Measurements from ENCODE around the gene FRY. TPM values are rescaled to one million over a fixed set of nuclear protein-coding genes. Genes with fewer than 3 reads are reported as not detected.
"Not testable (repeated sequence)": the region's sequence is repeated elsewhere in the genome, so short reads cannot be mapped to it uniquely, and the experiment has no call there.

Gene FRY
- total RNA-seq, 1 experiment from 2014 or later: 2.5 TPM

- Histone ChIP-seq H3K27me3 (replicated peaks) (no peaks in the 10 kb centered on the region), H3K4me3 (no peak overlapping the region), H3K9me3 (replicated peaks) (no peaks in the 10 kb centered on the region), H3K4me1 (replicated peaks) (peaks cover 8% of the 10 kb centered on the region; the same call in 1 of the 2 replicates), H3K36me3 (no peaks in the 10 kb centered on the region), H3K27ac (no peak overlapping the region)
- DNase-seq (ENCODE audit: low read depth in 1 of 2, low spot score in 2 of 2): no peak
Observed at GRCh38 chr13:32039528-32039927, 8.0 kb downstream of the FRY start.

GRCh38 chr13:32040052-32040642 is 8.6 kb downstream of the FRY start:
- no peak overlapping the region for H3K27ac ChIP-seq
- no peak for DNase-seq (ENCODE audit: low read depth in 1 of 2, low spot score in 2 of 2)
- no peaks in the 10 kb centered on the region for H3K27me3 ChIP-seq (replicated peaks)

DNA sequence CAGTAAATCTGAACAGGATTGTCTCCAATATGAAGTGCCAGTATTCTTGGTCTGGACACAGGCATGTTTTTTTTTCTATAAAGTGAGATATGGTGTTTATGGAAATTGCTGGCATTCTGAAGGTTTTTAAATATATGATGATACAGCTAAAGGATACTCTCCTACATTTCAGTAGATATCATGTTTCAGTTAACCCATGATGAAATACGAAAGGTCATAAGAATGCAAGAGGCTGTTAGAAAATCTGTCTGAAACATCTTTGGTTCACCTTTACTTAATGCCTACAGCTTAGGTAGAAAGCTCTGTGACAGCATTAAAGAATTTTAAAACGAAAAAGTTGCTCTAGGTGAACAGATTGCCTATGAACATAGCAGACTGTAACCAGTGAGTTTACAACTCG is 9.1 kb downstream of the FRY start:
- Histone ChIP-seq H3K27ac (no peak overlapping the region), H3K36me3 (no peaks in the 10 kb centered on the region), H3K4me1 (replicated peaks) (peaks cover 8% of the 10 kb centered on the region; the same call in 1 of the 2 replicates), H3K27me3 (replicated peaks) (no peaks in the 10 kb centered on the region), H3K9me3 (replicated peaks) (no peaks in the 10 kb centered on the region), H3K4me3 (no peak overlapping the region)
- no peak for DNase-seq (ENCODE audit: low read depth in 1 of 2, low spot score in 2 of 2)

More at GRCh38 chr13:32040052-32040642, 8.6 kb downstream of the FRY start:
- H3K4me3 ChIP-seq: no peak overlapping the region
- no peaks in the 10 kb centered on the region for H3K9me3 ChIP-seq (replicated peaks)
- H3K36me3 ChIP-seq: no peaks in the 10 kb centered on the region
- peaks cover 8% of the 10 kb centered on the region; the same call in 1 of the 2 replicates for H3K4me1 ChIP-seq (replicated peaks)

- Histone ChIP-seq H3K9me3 (replicated peaks) (no peaks in the 10 kb centered on the region), H3K4me3 (no peak overlapping the region)
Observed at GRCh38 chr13:32041429-32041828, 9.9 kb downstream of the FRY start.

GRCh38 chr13:32042551-32042950 is 11.0 kb downstream of the FRY start:
- Histone ChIP-seq H3K4me3 (no peak overlapping the region), H3K4me1 (replicated peaks) (no peaks in the 10 kb centered on the region), H3K27me3 (replicated peaks) (no peaks in the 10 kb centered on the region), H3K27ac (no peak overlapping the region), H3K9me3 (replicated peaks) (no peaks in the 10 kb centered on the region), H3K36me3 (no peaks in the 10 kb centered on the region)
- no peak for DNase-seq (ENCODE audit: low read depth in 1 of 2, low spot score in 2 of 2)

More at GRCh38 chr13:32041429-32041828, 9.9 kb downstream of the FRY start:
- no peak overlapping the region for H3K27ac ChIP-seq
- no peaks in the 10 kb centered on the region for H3K27me3 ChIP-seq (replicated peaks)
- no peak for DNase-seq (ENCODE audit: low read depth in 1 of 2, low spot score in 2 of 2)
- no peaks in the 10 kb centered on the region for H3K36me3 ChIP-seq
- H3K4me1 ChIP-seq (replicated peaks): peaks cover 8% of the 10 kb centered on the region; the same call in 1 of the 2 replicates

DNA sequence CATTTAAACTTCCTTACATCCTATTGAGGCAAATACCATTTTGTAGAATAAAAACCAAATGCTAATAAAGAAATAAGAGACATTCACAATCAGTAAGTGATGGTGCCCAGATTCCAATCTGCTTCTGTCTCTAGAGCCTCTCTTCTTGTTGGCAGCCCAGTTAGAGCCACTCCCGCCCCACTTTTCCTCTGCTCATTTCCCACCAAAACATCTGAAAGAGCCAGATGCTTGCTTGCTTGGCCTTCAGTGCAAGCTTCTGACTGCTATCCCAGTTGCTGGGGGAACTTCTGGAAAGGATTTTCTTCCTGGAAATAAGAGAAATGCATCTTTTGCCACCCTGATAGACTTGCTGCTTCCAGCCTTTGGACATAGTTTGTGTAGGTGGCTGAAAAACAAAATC is 12.9 kb downstream of the FRY start:
- no peak overlapping the region for H3K27ac ChIP-seq
- H3K9me3 ChIP-seq (replicated peaks): no peaks in the 10 kb centered on the region
- no peaks in the 10 kb centered on the region for H3K36me3 ChIP-seq
- H3K4me1 ChIP-seq (replicated peaks): peaks cover 14% of the 10 kb centered on the region
- DNase-seq (ENCODE audit: low read depth in 1 of 2, low spot score in 2 of 2): no peak
- no peaks in the 10 kb centered on the region for H3K27me3 ChIP-seq (replicated peaks)
- no peak overlapping the region for H3K4me3 ChIP-seq

GRCh38 chr13:32045537-32045936 is 14.0 kb downstream of the FRY start:
- H3K4me3 ChIP-seq: no peak overlapping the region
- no peaks in the 10 kb centered on the region for H3K27me3 ChIP-seq (replicated peaks)
- H3K27ac ChIP-seq: no peak overlapping the region
- H3K4me1 ChIP-seq (replicated peaks): peaks cover 14% of the 10 kb centered on the region
- no peaks in the 10 kb centered on the region for H3K9me3 ChIP-seq (replicated peaks)
- no peaks in the 10 kb centered on the region for H3K36me3 ChIP-seq
- no peak for DNase-seq (ENCODE audit: low read depth in 1 of 2, low spot score in 2 of 2)

DNA sequence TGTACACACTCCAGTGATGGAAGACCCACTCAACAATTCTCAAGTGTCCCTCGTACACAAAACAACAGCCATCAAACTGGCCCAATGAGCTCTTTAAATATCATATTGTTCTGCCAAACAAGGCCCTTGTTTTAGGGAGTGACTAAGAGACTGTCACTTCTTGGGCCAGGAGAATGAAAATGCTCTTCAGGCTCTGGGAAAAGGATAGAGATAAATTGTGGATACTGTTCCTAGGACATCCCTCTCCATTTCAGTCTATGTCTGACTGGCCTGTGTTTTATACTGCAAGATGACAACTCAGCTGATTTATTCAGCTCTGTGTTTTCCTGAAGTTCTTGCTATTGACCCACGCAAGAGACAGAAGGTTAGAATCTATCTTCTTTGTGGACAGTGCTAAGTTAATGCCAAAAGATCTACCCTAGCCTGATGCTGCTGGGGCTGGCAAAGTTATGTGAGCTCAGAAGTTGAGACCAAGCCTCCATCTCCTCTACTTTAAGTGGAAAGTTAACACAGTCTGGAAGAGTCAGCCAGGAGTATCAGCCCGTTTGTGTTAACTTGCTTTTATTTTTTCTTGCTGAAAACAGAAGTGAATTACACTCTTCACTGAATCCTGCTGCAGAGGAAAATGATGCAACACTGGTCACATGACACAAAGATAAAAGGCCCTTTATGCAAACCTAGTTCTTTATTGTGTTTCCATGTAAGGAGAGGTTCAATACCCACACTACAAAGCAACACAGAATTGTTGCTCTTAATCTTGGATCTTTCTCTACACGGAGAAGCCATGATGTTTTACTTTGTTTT is 14.6 kb downstream of the FRY start:
- H3K4me3 ChIP-seq: no peak overlapping the region

GRCh38 chr13:32047088-32047487 is 15.5 kb downstream of the FRY start:
- no peak for DNase-seq (ENCODE audit: low read depth in 1 of 2, low spot score in 2 of 2)
- no peaks in the 10 kb centered on the region for H3K27me3 ChIP-seq (replicated peaks)
- H3K27ac ChIP-seq: no peak overlapping the region
- H3K4me3 ChIP-seq: no peak overlapping the region
- H3K9me3 ChIP-seq (replicated peaks): no peaks in the 10 kb centered on the region
- H3K4me1 ChIP-seq (replicated peaks): peaks cover 14% of the 10 kb centered on the region
- no peaks in the 10 kb centered on the region for H3K36me3 ChIP-seq

More for the DNA sequence above, 14.6 kb downstream of the FRY start:
- no peak for DNase-seq (ENCODE audit: low read depth in 1 of 2, low spot score in 2 of 2)
- Histone ChIP-seq H3K27me3 (replicated peaks) (no peaks in the 10 kb centered on the region), H3K4me1 (replicated peaks) (peaks cover 14% of the 10 kb centered on the region), H3K27ac (no peak overlapping the region), H3K9me3 (replicated peaks) (no peaks in the 10 kb centered on the region), H3K36me3 (no peaks in the 10 kb centered on the region)

- H3K27ac ChIP-seq: no peak overlapping the region
- DNase-seq (ENCODE audit: low read depth in 1 of 2, low spot score in 2 of 2): no peak
Observed at GRCh38 chr13:32047793-32048192, 16.2 kb downstream of the FRY start.

DNA sequence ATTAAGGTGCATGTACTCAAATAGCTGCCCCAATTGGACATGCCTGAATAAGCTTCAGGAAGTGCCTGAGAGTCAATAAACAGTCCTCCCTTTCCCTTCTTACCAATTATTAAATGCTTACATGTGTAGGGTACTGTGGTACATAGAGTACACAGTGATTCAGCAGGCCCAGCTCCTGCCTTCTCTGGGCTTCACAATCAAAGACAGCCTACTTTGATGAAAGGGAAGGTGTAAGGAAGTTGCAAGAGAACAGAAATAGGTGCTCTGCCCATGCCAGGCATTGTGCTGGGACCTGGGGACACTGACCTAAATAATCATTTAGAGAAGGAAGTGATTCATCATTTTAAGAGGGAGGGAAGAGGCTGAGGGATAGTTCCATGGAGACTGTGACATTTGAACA is 17.2 kb downstream of the FRY start:
- Histone ChIP-seq H3K27ac (no peak overlapping the region), H3K36me3 (no peaks in the 10 kb centered on the region), H3K27me3 (replicated peaks) (no peaks in the 10 kb centered on the region), H3K4me1 (replicated peaks) (peaks cover 14% of the 10 kb centered on the region), H3K9me3 (replicated peaks) (no peaks in the 10 kb centered on the region), H3K4me3 (no peak overlapping the region)
- DNase-seq (ENCODE audit: low read depth in 1 of 2, low spot score in 2 of 2): no peak

More at GRCh38 chr13:32047793-32048192, 16.2 kb downstream of the FRY start:
- no peaks in the 10 kb centered on the region for H3K36me3 ChIP-seq
- H3K9me3 ChIP-seq (replicated peaks): no peaks in the 10 kb centered on the region
- H3K27me3 ChIP-seq (replicated peaks): no peaks in the 10 kb centered on the region
- no peak overlapping the region for H3K4me3 ChIP-seq
- H3K4me1 ChIP-seq (replicated peaks): peaks cover 14% of the 10 kb centered on the region

- Histone ChIP-seq H3K4me1 (replicated peaks) (peaks cover 14% of the 10 kb centered on the region), H3K4me3 (no peak overlapping the region), H3K27me3 (replicated peaks) (no peaks in the 10 kb centered on the region), H3K27ac (no peak overlapping the region), H3K36me3 (no peaks in the 10 kb centered on the region), H3K9me3 (replicated peaks) (no peaks in the 10 kb centered on the region)
- DNase-seq (ENCODE audit: low read depth in 1 of 2, low spot score in 2 of 2): no peak
Observed at GRCh38 chr13:32051156-32051555, 19.6 kb downstream of the FRY start.

GRCh38 chr13:32056316-32056715 is 24.7 kb downstream of the FRY start:
- no peaks in the 10 kb centered on the region for H3K4me1 ChIP-seq (replicated peaks)
- H3K4me3 ChIP-seq: no peak overlapping the region
- H3K9me3 ChIP-seq (replicated peaks): no peaks in the 10 kb centered on the region
- H3K36me3 ChIP-seq: no peaks in the 10 kb centered on the region
- no peak for DNase-seq (ENCODE audit: low read depth in 1 of 2, low spot score in 2 of 2)
- no peak overlapping the region for H3K27ac ChIP-seq
- H3K27me3 ChIP-seq (replicated peaks): no peaks in the 10 kb centered on the region

GRCh38 chr13:32057325-32057724 is 25.8 kb downstream of the FRY start:
- not testable (repeated sequence) for H3K4me1 ChIP-seq (replicated peaks); H3K27me3 ChIP-seq (replicated peaks); H3K36me3 ChIP-seq; H3K9me3 ChIP-seq (replicated peaks); DNase-seq (ENCODE audit: low read depth in 1 of 2, low spot score in 2 of 2); H3K27ac ChIP-seq; H3K4me3 ChIP-seq

All from SJSA1 (cell line).